GM21528 (cell line): Measurements from ENCODE around the gene BNC2.

Experiments used
- ATAC-seq: cut with Tn5 transposase; IDR thresholded peaks from one replicate; pipeline ENCODE4 v1.9.1; 2021; ENCODE audit warnings: mild to moderate bottlenecking, moderate library complexity; ENCODE audit not compliant: unreplicated experiment, low FRiP score

Gene BNC2

GRCh38 chr9:16434526-16434925 lies 435.9 kb downstream of the BNC2 start:
- no peak for ATAC-seq

GRCh38 chr9:16433494-16433893 lies 437.0 kb downstream of the BNC2 start:
- no peak for ATAC-seq

GRCh38 chr9:16431666-16432392 lies 438.6 kb downstream of the BNC2 start:
- ATAC-seq: no peak

- ATAC-seq: no peak
These were observed 440.8 kb downstream of the BNC2 start for GRCh38 chr9:16429671-16430070.

- no peak for ATAC-seq
These were observed 442.5 kb downstream of the BNC2 start for GRCh38 chr9:16427873-16428427.

GRCh38 chr9:16426716-16427115 lies 443.8 kb downstream of the BNC2 start:
- no peak for ATAC-seq

GRCh38 chr9:16425562-16426231 lies 444.8 kb downstream of the BNC2 start:
- no peak for ATAC-seq

- no peak for ATAC-seq
These were observed 448.4 kb downstream of the BNC2 start for GRCh38 chr9:16422114-16422513.

- no peak for ATAC-seq
These were observed 448.9 kb downstream of the BNC2 start for GRCh38 chr9:16421532-16421931.

GRCh38 chr9:16419124-16419523 lies 451.3 kb downstream of the BNC2 start:
- no peak for ATAC-seq

GRCh38 chr9:16418721-16419120 lies 451.7 kb downstream of the BNC2 start:
- ATAC-seq: no peak

GRCh38 chr9:16417749-16418148 lies 452.7 kb downstream of the BNC2 start:
- no peak for ATAC-seq

GRCh38 chr9:16417161-16417560 lies 453.3 kb downstream of the BNC2 start:
- ATAC-seq: no peak

GRCh38 chr9:16414451-16414850 lies 456.0 kb downstream of the BNC2 start:
- ATAC-seq: no peak

GRCh38 chr9:16413509-16414016 lies 456.9 kb downstream of the BNC2 start:
- ATAC-seq: no peak

- ATAC-seq: no peak
These were observed 457.7 kb downstream of the BNC2 start for GRCh38 chr9:16412740-16413139.

GRCh38 chr9:16411311-16411710 lies 459.2 kb downstream of the BNC2 start:
- ATAC-seq: no peak

- no peak for ATAC-seq
These were observed 459.7 kb downstream of the BNC2 start for GRCh38 chr9:16410601-16411280.

- no peak for ATAC-seq
These were observed 462.9 kb downstream of the BNC2 start for GRCh38 chr9:16407617-16408016.

- ATAC-seq: no peak
These were observed 463.8 kb downstream of the BNC2 start for GRCh38 chr9:16406526-16407225.

- no peak for ATAC-seq
These were observed 465.0 kb downstream of the BNC2 start for GRCh38 chr9:16405421-16405820.
